ENCODE measurements around the gene UNC5C.

- no peak for TF ChIP-seq CTCF (IDR thresholded peaks at IDR 0.05)
- no peak for TF ChIP-seq EZH2phosphoT487 (IDR thresholded peaks at IDR 0.05)
Observed at GRCh38 chr4:95159384-95159783, 389.4 kb downstream of the UNC5C start.

All from neural progenitor cell (in vitro differentiated cells).